Erythroblast (primary cell): ENCODE measurements around the gene ACTG2.

Source experiments
- GATA1 ChIP-seq: IDR thresholded peaks from 2 replicates; pipeline ENCODE4 v1.6.1; 2011; ENCODE audit warnings: low read depth, mild to moderate bottlenecking, control low read depth, low read length, moderate library complexity
- POLR2A ChIP-seq: IDR thresholded peaks from 2 replicates; pipeline ENCODE4 v1.6.1; 2011; ENCODE audit warnings: mild to moderate bottlenecking, low read length

GRCh38 chr2:73962798-73963197, 70.0 kb downstream of the ACTG2 start:
- TF ChIP-seq POLR2A (no peak), GATA1 (no peak)
